Transverse colon (tissue), 3 donors: ENCODE data around the gene FABP3.

Experiments
- POLR2A ChIP-seq: fragments of 450-650 bp; IDR thresholded peaks from one replicate; pipeline ENCODE4 v1.6.1; 2016; ENCODE audit warnings: antibody characterized with exemption, mild to moderate bottlenecking, moderate library complexity
- TF ChIP-seq, protein P1 (sequence below), 5 experiments: fragments of 200-600 bp in 3 of 5; fragments of 450-650 bp in 2 of 5; sonication (generic) in 3 of 5; IDR thresholded peaks; 1 replicate in 2 of 5; 2 replicates in 3 of 5; pipeline ENCODE4 v1.5.1; 2016 to 2017; ENCODE audit warnings: antibody characterized with exemption in 5 of 5, inconsistent platforms in 3 of 5, mild to moderate bottlenecking in 2 of 5, moderate library complexity in 1 of 5

DNA sequence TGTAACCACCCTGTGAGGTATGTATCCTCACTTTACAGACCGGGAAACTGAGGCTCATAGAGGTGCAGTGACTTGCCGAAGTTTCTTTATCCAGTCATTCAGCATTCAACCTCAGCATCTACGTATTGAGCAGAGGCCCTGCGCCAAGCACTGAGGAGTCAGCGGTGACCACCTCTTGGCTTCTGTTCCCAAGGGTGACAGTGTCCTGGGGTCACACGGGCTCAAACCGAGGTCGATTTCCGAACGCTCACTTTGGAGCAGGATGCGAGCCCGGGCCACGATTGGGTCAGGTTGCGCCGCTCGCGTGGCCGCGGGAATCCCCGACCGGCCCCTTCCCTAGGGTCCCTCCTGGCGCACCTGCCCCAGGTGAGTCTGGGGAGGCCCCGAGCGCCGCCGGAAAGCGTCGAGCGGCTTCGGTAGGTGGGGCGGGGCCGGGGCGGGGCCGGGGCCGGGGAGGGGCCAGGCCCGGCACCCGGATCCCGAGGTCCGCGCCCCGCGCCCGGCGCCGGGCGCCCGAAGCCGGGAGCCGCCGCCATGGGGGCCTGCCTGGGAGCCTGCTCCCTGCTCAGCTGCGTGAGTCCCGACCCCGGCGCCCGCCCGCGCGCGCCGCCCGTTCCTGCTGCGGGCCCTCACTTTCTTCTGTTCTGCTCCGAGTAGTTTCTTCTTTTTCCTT, 40.0 kb upstream of the FABP3 start, which contains the start of gene SERINC2:
- TF ChIP-seq, protein P1, sequence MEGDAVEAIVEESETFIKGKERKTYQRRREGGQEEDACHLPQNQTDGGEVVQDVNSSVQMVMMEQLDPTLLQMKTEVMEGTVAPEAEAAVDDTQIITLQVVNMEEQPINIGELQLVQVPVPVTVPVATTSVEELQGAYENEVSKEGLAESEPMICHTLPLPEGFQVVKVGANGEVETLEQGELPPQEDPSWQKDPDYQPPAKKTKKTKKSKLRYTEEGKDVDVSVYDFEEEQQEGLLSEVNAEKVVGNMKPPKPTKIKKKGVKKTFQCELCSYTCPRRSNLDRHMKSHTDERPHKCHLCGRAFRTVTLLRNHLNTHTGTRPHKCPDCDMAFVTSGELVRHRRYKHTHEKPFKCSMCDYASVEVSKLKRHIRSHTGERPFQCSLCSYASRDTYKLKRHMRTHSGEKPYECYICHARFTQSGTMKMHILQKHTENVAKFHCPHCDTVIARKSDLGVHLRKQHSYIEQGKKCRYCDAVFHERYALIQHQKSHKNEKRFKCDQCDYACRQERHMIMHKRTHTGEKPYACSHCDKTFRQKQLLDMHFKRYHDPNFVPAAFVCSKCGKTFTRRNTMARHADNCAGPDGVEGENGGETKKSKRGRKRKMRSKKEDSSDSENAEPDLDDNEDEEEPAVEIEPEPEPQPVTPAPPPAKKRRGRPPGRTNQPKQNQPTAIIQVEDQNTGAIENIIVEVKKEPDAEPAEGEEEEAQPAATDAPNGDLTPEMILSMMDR (IDR thresholded peaks at IDR 0.05): no peak
- TF ChIP-seq POLR2A: no peak
